ENCODE results near the gene MT1A.
A peak's percentile ranks its signal among the peaks of the same experiment; 100 is the strongest.

Gene MT1A

DNA sequence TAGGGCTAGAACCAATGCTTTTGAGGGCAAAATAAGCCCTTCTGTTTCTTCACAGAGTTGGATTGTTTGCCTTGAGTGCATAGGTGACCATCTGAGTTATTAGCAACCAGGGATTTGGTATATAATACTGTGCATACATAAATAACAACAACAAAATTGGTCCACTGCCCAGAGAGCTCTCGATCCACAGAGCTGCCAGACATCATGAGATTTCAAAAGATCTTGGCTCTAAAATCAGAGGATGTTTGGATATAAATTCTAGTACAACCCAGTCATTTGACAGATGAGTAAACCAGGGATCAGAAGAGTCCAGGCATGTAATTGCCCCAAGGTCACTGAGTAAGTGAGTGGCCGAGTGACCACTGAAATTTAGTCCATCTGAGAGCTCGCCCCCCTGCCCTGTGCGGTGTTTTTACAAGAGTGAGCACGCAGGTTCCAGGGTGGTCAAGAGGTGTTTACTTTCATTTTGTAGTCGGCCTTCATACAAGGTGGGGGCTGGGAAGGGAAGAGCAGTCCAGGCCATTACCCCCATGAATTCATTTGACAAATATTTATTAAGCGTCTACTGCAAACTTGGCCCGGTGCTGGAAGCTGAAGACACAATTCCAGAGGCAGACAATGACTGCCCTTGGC, 31.9 kb upstream of the MT1A start:
- TF ChIP-seq, protein P1, sequence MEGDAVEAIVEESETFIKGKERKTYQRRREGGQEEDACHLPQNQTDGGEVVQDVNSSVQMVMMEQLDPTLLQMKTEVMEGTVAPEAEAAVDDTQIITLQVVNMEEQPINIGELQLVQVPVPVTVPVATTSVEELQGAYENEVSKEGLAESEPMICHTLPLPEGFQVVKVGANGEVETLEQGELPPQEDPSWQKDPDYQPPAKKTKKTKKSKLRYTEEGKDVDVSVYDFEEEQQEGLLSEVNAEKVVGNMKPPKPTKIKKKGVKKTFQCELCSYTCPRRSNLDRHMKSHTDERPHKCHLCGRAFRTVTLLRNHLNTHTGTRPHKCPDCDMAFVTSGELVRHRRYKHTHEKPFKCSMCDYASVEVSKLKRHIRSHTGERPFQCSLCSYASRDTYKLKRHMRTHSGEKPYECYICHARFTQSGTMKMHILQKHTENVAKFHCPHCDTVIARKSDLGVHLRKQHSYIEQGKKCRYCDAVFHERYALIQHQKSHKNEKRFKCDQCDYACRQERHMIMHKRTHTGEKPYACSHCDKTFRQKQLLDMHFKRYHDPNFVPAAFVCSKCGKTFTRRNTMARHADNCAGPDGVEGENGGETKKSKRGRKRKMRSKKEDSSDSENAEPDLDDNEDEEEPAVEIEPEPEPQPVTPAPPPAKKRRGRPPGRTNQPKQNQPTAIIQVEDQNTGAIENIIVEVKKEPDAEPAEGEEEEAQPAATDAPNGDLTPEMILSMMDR (IDR thresholded peaks at IDR 0.05; ENCODE audit: control insufficient read depth, insufficient read depth, low read depth, low read length, missing control alignments) = no peak
- peak; percentile 74 for DNase-seq (ENCODE audit: low read depth)
- H3K4me3 ChIP-seq (ENCODE audit: control insufficient read depth, low read depth, low read length) = peak overlapping the region; percentile 33

DNA sequence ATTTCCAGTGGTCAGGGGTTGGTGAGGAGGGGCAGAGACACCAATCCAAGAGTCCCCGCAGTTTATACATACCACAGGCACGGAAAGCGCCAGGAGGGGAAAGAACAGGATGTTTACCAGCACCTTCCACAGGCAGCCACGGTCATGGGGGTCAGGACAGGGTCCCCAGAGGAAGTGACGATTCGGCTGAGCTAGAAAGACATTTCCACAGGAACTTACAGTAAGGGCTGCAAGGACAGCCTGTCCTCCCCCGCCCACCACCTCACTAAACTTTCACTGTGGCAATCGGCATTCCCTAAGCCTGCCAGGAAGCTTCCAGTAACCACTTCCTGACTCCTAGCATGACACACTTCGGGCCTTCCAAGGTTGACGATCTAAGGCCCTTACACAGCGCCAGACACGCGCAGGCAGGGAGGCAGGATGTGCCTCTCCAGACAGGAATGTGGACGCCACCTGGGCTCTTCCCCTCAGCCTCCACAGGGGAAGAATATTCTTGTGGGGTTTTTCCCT, 31.3 kb upstream of the MT1A start:
- TF ChIP-seq, protein P1 (IDR thresholded peaks at IDR 0.05; ENCODE audit: control insufficient read depth, insufficient read depth, low read depth, low read length, missing control alignments) = no peak
- peak; percentile 95 for DNase-seq (ENCODE audit: low read depth)
- peak overlapping the region; percentile 33 for H3K4me3 ChIP-seq (ENCODE audit: control insufficient read depth, low read depth, low read length)

DNA sequence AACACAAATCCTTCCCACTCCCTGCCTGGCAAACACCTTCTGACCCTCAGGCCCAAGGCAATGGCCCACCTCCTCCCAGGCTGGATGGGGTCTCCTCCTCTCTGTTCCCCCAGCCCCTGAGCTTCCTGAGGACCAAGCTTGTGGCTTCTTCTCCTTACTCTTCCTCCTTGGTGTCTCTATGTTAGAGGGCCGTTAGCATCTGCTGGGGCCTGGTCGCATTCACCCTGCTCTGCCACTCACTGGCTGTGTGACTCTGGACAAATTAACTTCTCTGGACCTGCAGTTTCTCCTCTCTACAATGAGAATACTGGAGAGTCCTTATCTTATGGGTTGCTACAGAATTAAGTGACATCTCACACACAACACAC, 30.8 kb upstream of the MT1A start:
- TF ChIP-seq, protein P1 (IDR thresholded peaks at IDR 0.05; ENCODE audit: control insufficient read depth, insufficient read depth, low read depth, low read length, missing control alignments) = no peak
- no peak for DNase-seq (ENCODE audit: low read depth)
- peak overlapping the region; percentile 3 for H3K4me3 ChIP-seq (ENCODE audit: control insufficient read depth, low read depth, low read length)

DNA sequence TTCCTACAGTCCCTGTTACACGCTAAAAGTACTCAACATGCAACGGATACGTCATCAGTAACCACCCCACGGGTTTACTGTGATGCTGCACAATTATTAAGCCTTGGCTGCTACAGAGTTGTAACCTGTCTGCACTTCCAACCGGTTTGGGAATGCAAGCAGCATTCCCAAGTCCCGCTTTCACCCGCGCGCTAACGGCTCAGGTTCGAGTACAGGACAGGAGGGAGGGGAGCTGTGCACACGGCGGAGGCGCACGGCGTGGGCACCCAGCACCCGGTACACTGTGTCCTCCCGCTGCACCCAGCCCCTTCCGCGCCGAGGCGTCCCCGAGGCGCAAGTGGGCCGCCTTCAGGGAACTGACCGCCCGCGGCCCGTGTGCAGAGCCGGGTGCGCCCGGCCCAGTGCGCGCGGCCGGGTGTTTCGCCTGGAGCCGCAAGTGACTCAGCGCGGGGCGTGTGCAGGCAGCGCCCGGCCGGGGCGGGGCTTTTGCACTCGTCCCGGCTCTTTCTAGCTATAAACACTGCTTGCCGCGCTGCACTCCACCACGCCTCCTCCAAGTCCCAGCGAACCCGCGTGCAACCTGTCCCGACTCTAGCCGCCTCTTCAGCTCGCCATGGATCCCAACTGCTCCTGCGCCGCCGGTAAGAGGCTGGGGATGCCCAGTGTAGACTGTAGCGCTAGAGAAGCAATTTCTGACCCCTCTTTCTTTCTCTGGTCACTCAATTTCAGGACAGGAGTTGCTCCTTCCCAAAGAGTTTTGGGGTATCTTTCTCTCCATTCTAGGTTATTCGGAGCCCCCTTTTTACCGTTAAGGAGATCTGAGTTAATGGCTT, 30.2 kb upstream of the MT1A start, which contains the start of gene MT2A:
Gene MT2A, plus strand, starts transcription at position 542 of the 833 bp plus-strand sequence. Its CDS starts 72 bp downstream, at position 614.
- DNase-seq (ENCODE audit: low read depth) = peak; percentile 86
- TF ChIP-seq, protein P1 (IDR thresholded peaks at IDR 0.05; ENCODE audit: control insufficient read depth, insufficient read depth, low read depth, low read length, missing control alignments) = no peak
- peak within 1 kb of the TSS; percentile 71 for H3K4me3 ChIP-seq (ENCODE audit: control insufficient read depth, low read depth, low read length)

DNA sequence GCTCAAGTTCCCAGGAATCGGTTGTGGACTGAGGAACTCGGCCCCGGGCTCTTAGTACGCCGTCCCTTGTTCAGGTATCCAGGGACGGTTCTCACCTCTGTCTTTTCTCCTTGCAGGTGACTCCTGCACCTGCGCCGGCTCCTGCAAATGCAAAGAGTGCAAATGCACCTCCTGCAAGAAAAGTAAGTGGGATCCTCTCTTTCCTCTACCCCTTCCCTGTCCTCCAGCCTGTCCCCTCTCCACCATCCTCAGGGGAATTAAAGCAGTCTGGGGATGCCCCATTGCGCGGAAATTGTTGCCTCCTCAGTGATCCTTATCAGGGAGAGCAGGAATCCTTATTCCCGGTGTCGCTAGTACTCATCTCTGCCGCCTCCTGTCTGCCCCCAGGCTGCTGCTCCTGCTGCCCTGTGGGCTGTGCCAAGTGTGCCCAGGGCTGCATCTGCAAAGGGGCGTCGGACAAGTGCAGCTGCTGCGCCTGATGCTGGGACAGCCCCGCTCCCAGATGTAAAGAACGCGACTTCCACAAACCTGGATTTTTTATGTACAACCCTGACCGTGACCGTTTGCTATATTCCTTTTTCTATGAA, 29.5 kb upstream of the MT1A start:
- DNase-seq (ENCODE audit: low read depth) = no peak
- TF ChIP-seq, protein P1 (IDR thresholded peaks at IDR 0.05; ENCODE audit: control insufficient read depth, insufficient read depth, low read depth, low read length, missing control alignments) = no peak
- peak overlapping the region; percentile 71 for H3K4me3 ChIP-seq (ENCODE audit: control insufficient read depth, low read depth, low read length)

DNA sequence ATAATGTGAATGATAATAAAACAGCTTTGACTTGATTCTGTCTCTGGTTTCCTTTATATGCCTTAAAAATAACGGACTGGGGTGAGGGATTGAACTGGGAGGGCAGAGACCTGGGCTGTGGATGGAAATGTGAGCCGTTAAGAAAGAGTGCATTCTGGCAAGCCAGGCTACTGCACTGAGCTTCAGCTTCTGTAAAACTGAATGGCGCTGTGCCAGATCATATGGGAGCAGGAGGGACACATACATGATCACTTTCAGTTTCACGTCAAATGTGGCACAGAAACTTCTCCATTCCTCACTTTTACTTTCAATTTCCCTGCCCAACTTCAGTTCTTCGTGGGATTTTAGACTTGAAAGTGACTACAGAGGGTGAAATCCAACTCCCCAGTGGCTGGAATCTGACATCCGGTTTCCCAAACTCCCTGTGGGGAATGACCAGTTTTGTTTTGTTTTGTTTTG, 29.0 kb upstream of the MT1A start:
- H3K4me3 ChIP-seq (ENCODE audit: control insufficient read depth, low read depth, low read length) = peak overlapping the region; percentile 71
- TF ChIP-seq, protein P1 (IDR thresholded peaks at IDR 0.05; ENCODE audit: control insufficient read depth, insufficient read depth, low read depth, low read length, missing control alignments) = peak; percentile 20
- DNase-seq (ENCODE audit: low read depth) = peak; percentile 67

All from AG09309 (cell line).